A549 (cell line): ENCODE measurements around the gene HPN. TPM values are rescaled to one million over a fixed set of nuclear protein-coding genes. Genes with fewer than 3 reads are reported as not detected.
A peak's percentile ranks its signal among the peaks of the same experiment; 100 is the strongest.

Experiments
- ATAC-seq, 2 experiments: fragments of 200-7000 bp in 1 of 2; fragments of >200 bp in 1 of 2; cut with Nextera tagmentation in 1 of 2; cut with Tn5 transposase in 1 of 2; 3 replicates each; pipeline versions ENCODE4 v1.8.0 to v1.9.1; 2018 to 2020; ENCODE audit warnings: mild to moderate bottlenecking in 1 of 2, moderate library complexity in 1 of 2
- CTCF ChIA-PET: fragments of 300-600 bp; sonication (Branson Sonifier 250); formaldehyde crosslinking; extraction: SDS; loops from one replicate; lab custom pipeline; 2021; ENCODE audit warnings: antibody characterized with exemption, inconsistent platforms; lab: Yijun Ruan, JAX
- POLR2A ChIA-PET: fragments of 350-600 bp; formaldehyde crosslinking; extraction: SDS; loops from one replicate; lab custom pipeline; 2021; ENCODE audit warnings: antibody characterized with exemption, inconsistent platforms; lab: Yijun Ruan, JAX
- DNase-seq, 2 experiments: peaks; one replicate each; pipeline versions ENCODE4 v3.0.0 to v3.0.0-alpha.2; 2011 to 2016; ENCODE audit warnings: low read depth in 1 of 2, low spot score in 1 of 2
- FAIRE-seq: peaks from 2 replicates; lab custom pipeline; 2011; peaks lifted over from hg19 to GRCh38; lab: Jason Lieb, UNC
- H3K27ac ChIP-seq, 2 experiments: fragments of >200 bp; sonication (Bioruptor Twin); formaldehyde crosslinking; 3 replicates each; pipeline ENCODE4 v1.5.1; 2016 to 2017
- H3K4me1 ChIP-seq: fragments of >200 bp; sonication (Bioruptor Twin); formaldehyde crosslinking; 3 replicates; pipeline ENCODE4 v1.6.1; 2016
- H3K4me2 ChIP-seq: fragments of >200 bp; sonication (Bioruptor Twin); formaldehyde crosslinking; 3 replicates; pipeline ENCODE4 v1.6.1; 2016
- H3K4me3 ChIP-seq: fragments of >200 bp; sonication (Bioruptor Twin); formaldehyde crosslinking; 3 replicates; pipeline ENCODE4 v1.5.1; 2016
- H3K9me3 ChIP-seq: fragments of >200 bp; sonication (Bioruptor Twin); formaldehyde crosslinking; 3 replicates; pipeline ENCODE4 v1.6.1; 2016
- ATOH8 ChIP-seq: fragments of 250-450 bp; sonication (Bioruptor Pico); IDR thresholded peaks from 2 replicates; pipeline ENCODE4 v1.5.0; 2020; ENCODE audit warnings: low read depth, mild to moderate bottlenecking, moderate library complexity
- CHD2 ChIP-seq: fragments of 150-350 bp; IDR thresholded peaks from 2 replicates; pipeline ENCODE4 v1.6.1; 2014; ENCODE audit warnings: low read length; ENCODE audit not compliant: partially characterized antibody
- CHD4 ChIP-seq: fragments of 200-600 bp; sonication (generic); IDR thresholded peaks from 2 replicates; pipeline ENCODE4 v1.6.1; 2016; ENCODE audit warnings: antibody characterized with exemption, mild to moderate bottlenecking, borderline replicate concordance
- E2F6 ChIP-seq: IDR thresholded peaks from 2 replicates; pipeline ENCODE4 v1.6.1; 2012; ENCODE audit warnings: low read depth, borderline replicate concordance
- EHF ChIP-seq: fragments of 250-450 bp; sonication (Bioruptor Pico); IDR thresholded peaks from 2 replicates; pipeline ENCODE4 v1.5.0; 2020; ENCODE audit warnings: mild to moderate bottlenecking
- HES2 ChIP-seq: fragments of >200 bp; sonication (Bioruptor Twin); formaldehyde crosslinking; IDR thresholded peaks from 2 replicates; pipeline ENCODE4 v1.6.1; 2016
- HOXB13 ChIP-seq: fragments of 250-450 bp; sonication (Bioruptor Pico); IDR thresholded peaks from 2 replicates; pipeline ENCODE4 v1.5.0; 2020; ENCODE audit warnings: low read depth, mild to moderate bottlenecking, moderate library complexity
- KDM5A ChIP-seq: fragments of 200-600 bp; sonication (generic); IDR thresholded peaks from 2 replicates; pipeline ENCODE4 v1.6.1; 2016; ENCODE audit warnings: antibody characterized with exemption, mild to moderate bottlenecking
- MAFK ChIP-seq: fragments of 450-650 bp; IDR thresholded peaks from 2 replicates; pipeline ENCODE4 v1.6.1; 2014; ENCODE audit not compliant: partially characterized antibody
- MAZ ChIP-seq: fragments of 150-350 bp; IDR thresholded peaks from 2 replicates; pipeline ENCODE4 v1.6.1; 2014; ENCODE audit warnings: antibody characterized with exemption, low read depth, low read length, borderline replicate concordance
- MYC ChIP-seq: IDR thresholded peaks from 2 replicates; pipeline ENCODE4 v1.6.1; 2012; ENCODE audit warnings: mild to moderate bottlenecking, inconsistent platforms, low read length, improper control_type of control experiment, borderline replicate concordance
- NFE2L2 ChIP-seq: fragments of 150-350 bp; conservative IDR thresholded peaks from 2 replicates; pipeline ENCODE4 v1.6.1; 2014; ENCODE audit warnings: low read length
- NR3C1 ChIP-seq: fragments of >200 bp; sonication (Bioruptor Twin); formaldehyde crosslinking; IDR thresholded peaks from 3 replicates; pipeline ENCODE4 v1.6.1; 2017
- PBX3 ChIP-seq: IDR thresholded peaks from 2 replicates; pipeline ENCODE4 v1.6.1; 2012
- REST ChIP-seq: fragments of 200-600 bp; sonication (generic); IDR thresholded peaks from 2 replicates; pipeline ENCODE4 v1.6.1; 2016; ENCODE audit warnings: antibody characterized with exemption, mild to moderate bottlenecking, moderate library complexity
- RNF2 ChIP-seq: fragments of 200-600 bp; sonication (generic); IDR thresholded peaks from 2 replicates; pipeline ENCODE4 v1.6.1; 2016; ENCODE audit warnings: low read depth, mild to moderate bottlenecking, antibody characterized with exemption, moderate library complexity, borderline replicate concordance
- TP53 ChIP-seq: fragments of 250-450 bp; sonication (Bioruptor Pico); IDR thresholded peaks from 2 replicates; pipeline ENCODE4 v1.5.0; 2021; ENCODE audit warnings: mild to moderate bottlenecking, moderate library complexity
- USF2 ChIP-seq: fragments of 450-650 bp; IDR thresholded peaks from 2 replicates; pipeline ENCODE4 v1.6.1; 2014; ENCODE audit warnings: antibody characterized with exemption
- ZC3H11A ChIP-seq: fragments of 450-650 bp; IDR thresholded peaks from 2 replicates; pipeline ENCODE4 v1.6.1; 2014; ENCODE audit warnings: antibody characterized with exemption, mild to moderate bottlenecking
- ZNF302 ChIP-seq: fragments of 250-450 bp; sonication (Bioruptor Pico); IDR thresholded peaks from 2 replicates; pipeline ENCODE4 v1.9.0; 2021; ENCODE audit warnings: inconsistent platforms, mild to moderate bottlenecking, moderate library complexity
- ZSCAN20 ChIP-seq: fragments of 250-450 bp; sonication (Bioruptor Pico); IDR thresholded peaks from 2 replicates; pipeline ENCODE4 v1.8.0; 2022; ENCODE audit warnings: mild to moderate bottlenecking, moderate library complexity
- WGBS: methylation state at CpG from one replicate; pipeline ENCODE4 v1.1.6; 2017; ENCODE audit errors: missing lambda C conversion rate; 5-methylcytosine and 5-hydroxymethylcytosine counted together
- polyA plus RNA-seq, 4 experiments: library from polyadenylated mRNA; depleted of rRNA in 3 of 4; stranded (reverse); fragments of >200 nt; fragmentation: RNase III in 1 of 4; extraction: RNeasy Plus Mini Kit Qiagen cat#74134 plus additional on column Dnase treatment in 1 of 4; gene quantifications; 2 replicates in 3 of 4; 3 replicates in 1 of 4; pipeline ENCODE4 v1.2.3, GENCODE V29; 2011 to 2017

The HPN gene
- polyA plus RNA-seq, 2 of the 4 experiments (the other 2 are of a cell fraction) = 0.06 to 0.08 TPM

GRCh38 chr19:35104361-35104760, 62.8 kb downstream of the HPN start:
- DNase-seq (no peak), ATAC-seq (peak in 1 of 2 experiments; percentile 13; a peak in 1 of 6 replicates), FAIRE-seq (no peak)
- WGBS = 65% methylated on average over 11 of the region's 11 CpGs
- Histone ChIP-seq H3K9me3 (peaks cover 6% of the 10 kb centered on the region; the same call in 1 of the 3 replicates), H3K4me3 (no peak overlapping the region), H3K4me1 (peaks cover under 1% of the 10 kb centered on the region; the same call in 1 of the 3 replicates), H3K4me2 (no peak overlapping the region), H3K27ac (no peak overlapping the region)
- ChIA-PET CTCF (interaction anchor here (0.9 to 2.4 kb wide), 8 partner anchors 11 to 465 kb away, joined by 3 to 9 read pairs (median 4); no protein-coding TSS in a partner anchor), POLR2A (no interaction called here)
- TF ChIP-seq HOXB13 (CRISPR knock-in tag) = no peak
- TF ChIP-seq HES2 = no peak
- no peak for TF ChIP-seq ZSCAN20 (CRISPR knock-in tag)
- TF ChIP-seq ZC3H11A = no peak
- TF ChIP-seq TP53 (CRISPR knock-in tag) = no peak

GRCh38 chr19:35105047-35105410, 63.5 kb downstream of the HPN start:
- 82% methylated on average over 6 of the region's 6 CpGs for WGBS
- Histone ChIP-seq H3K4me1 (peaks cover 6% of the 10 kb centered on the region; the same call in 1 of the 3 replicates), H3K27ac (no peak overlapping the region), H3K4me2 (no peak overlapping the region), H3K4me3 (no peak overlapping the region), H3K9me3 (peaks cover 6% of the 10 kb centered on the region; the same call in 1 of the 3 replicates)
- POLR2A ChIA-PET = no interaction called here
- DNase-seq = no peak
- CTCF ChIA-PET = interaction anchor here (1.2 to 2.4 kb wide), 4 partner anchors 10 to 466 kb away, joined by 3 to 9 read pairs (median 5); no protein-coding TSS in a partner anchor
- no peak for FAIRE-seq
- no peak for ATAC-seq
- no peak for TF ChIP-seq CHD2
- TF ChIP-seq EHF (CRISPR knock-in tag) = no peak
- TF ChIP-seq MAFK = no peak
- no peak for TF ChIP-seq NR3C1
- TF ChIP-seq NFE2L2 = no peak
- TF ChIP-seq USF2 = no peak
- TF ChIP-seq PBX3 = no peak
- no peak for TF ChIP-seq RNF2
- no peak for TF ChIP-seq KDM5A
- no peak for TF ChIP-seq MAZ
- TF ChIP-seq ZNF302 (CRISPR knock-in tag) = no peak
- TF ChIP-seq CHD4 = no peak
- TF ChIP-seq REST = no peak
- no peak for TF ChIP-seq ATOH8
- no peak for TF ChIP-seq E2F6
- TF ChIP-seq MYC = no peak
